Measurements from ENCODE around the gene IP6K2.
A peak's percentile ranks its signal among the peaks of the same experiment; 100 is the strongest.
"Not testable (repeated sequence)": the region's sequence is repeated elsewhere in the genome, so short reads cannot be mapped to it uniquely, and the experiment has no call there.

Gene IP6K2

GRCh38 chr3:48750856-48751255, 33.8 kb upstream of the IP6K2 start:
- no peak overlapping the region for H3K4me3 ChIP-seq (ENCODE audit: low read depth, low read length)
- TF ChIP-seq CTCF (IDR thresholded peaks at IDR 0.05; ENCODE audit: low read depth, low read length, missing control alignments), result no peak
- DNase-seq (ENCODE audit: low read depth), result no peak

- no peak for DNase-seq (ENCODE audit: low read depth)
- no peak for TF ChIP-seq CTCF (IDR thresholded peaks at IDR 0.05; ENCODE audit: low read depth, low read length, missing control alignments)
- H3K4me3 ChIP-seq (ENCODE audit: low read depth, low read length), result no peak overlapping the region
These were observed 31.7 kb upstream of the IP6K2 start for GRCh38 chr3:48748754-48749153.

- no peak for DNase-seq (ENCODE audit: low read depth)
- H3K4me3 ChIP-seq (ENCODE audit: low read depth, low read length), result no peak overlapping the region
- TF ChIP-seq CTCF (IDR thresholded peaks at IDR 0.05; ENCODE audit: low read depth, low read length, missing control alignments), result no peak
These were observed 30.7 kb upstream of the IP6K2 start for GRCh38 chr3:48747706-48748105.

- TF ChIP-seq CTCF (IDR thresholded peaks at IDR 0.05; ENCODE audit: low read depth, low read length, missing control alignments), result no peak
- no peak overlapping the region for H3K4me3 ChIP-seq (ENCODE audit: low read depth, low read length)
- DNase-seq (ENCODE audit: low read depth), result no peak
These were observed 30.1 kb upstream of the IP6K2 start for GRCh38 chr3:48747015-48747615.

GRCh38 chr3:48743773-48744172, 26.8 kb upstream of the IP6K2 start:
- no peak for TF ChIP-seq CTCF (IDR thresholded peaks at IDR 0.05; ENCODE audit: low read depth, low read length, missing control alignments)
- no peak overlapping the region for H3K4me3 ChIP-seq (ENCODE audit: low read depth, low read length)
- DNase-seq (ENCODE audit: low read depth), result no peak

- DNase-seq (ENCODE audit: low read depth), result not testable (repeated sequence)
These were observed 24.2 kb upstream of the IP6K2 start for GRCh38 chr3:48741226-48741625.

GRCh38 chr3:48739955-48740823, 23.2 kb upstream of the IP6K2 start:
- peak; percentile 91 for TF ChIP-seq CTCF (IDR thresholded peaks at IDR 0.05; ENCODE audit: low read depth, low read length, missing control alignments)
- DNase-seq (ENCODE audit: low read depth), result no peak
- H3K4me3 ChIP-seq (ENCODE audit: low read depth, low read length), result no peak overlapping the region

More at GRCh38 chr3:48741226-48741625, 24.2 kb upstream of the IP6K2 start:
- not testable (repeated sequence) for H3K4me3 ChIP-seq (ENCODE audit: low read depth, low read length)
